Measurements from ENCODE around the gene TRIM6.

The TRIM6 gene

DNA sequence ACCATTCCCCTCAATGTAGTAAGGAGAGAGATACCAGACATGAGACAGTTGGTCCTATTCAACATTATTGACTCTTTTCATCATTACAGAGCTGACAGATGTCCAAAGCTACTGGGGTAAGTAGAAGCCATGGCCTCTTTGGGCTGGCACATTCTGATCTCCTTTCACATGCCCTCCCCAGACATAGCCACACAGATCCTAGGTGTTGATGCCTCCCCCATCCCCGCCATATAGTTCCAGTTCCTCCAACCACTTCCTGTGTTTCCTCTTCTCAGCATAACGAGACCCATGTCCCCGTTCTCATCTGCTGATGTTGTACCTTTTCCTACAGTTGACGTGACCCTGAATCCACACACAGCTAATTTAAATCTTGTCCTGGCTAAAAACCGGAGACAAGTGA is 14.0 kb downstream of the TRIM6 start:
- TF ChIP-seq, protein P1, sequence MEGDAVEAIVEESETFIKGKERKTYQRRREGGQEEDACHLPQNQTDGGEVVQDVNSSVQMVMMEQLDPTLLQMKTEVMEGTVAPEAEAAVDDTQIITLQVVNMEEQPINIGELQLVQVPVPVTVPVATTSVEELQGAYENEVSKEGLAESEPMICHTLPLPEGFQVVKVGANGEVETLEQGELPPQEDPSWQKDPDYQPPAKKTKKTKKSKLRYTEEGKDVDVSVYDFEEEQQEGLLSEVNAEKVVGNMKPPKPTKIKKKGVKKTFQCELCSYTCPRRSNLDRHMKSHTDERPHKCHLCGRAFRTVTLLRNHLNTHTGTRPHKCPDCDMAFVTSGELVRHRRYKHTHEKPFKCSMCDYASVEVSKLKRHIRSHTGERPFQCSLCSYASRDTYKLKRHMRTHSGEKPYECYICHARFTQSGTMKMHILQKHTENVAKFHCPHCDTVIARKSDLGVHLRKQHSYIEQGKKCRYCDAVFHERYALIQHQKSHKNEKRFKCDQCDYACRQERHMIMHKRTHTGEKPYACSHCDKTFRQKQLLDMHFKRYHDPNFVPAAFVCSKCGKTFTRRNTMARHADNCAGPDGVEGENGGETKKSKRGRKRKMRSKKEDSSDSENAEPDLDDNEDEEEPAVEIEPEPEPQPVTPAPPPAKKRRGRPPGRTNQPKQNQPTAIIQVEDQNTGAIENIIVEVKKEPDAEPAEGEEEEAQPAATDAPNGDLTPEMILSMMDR (IDR thresholded peaks at IDR 0.05), result no peak

DNA sequence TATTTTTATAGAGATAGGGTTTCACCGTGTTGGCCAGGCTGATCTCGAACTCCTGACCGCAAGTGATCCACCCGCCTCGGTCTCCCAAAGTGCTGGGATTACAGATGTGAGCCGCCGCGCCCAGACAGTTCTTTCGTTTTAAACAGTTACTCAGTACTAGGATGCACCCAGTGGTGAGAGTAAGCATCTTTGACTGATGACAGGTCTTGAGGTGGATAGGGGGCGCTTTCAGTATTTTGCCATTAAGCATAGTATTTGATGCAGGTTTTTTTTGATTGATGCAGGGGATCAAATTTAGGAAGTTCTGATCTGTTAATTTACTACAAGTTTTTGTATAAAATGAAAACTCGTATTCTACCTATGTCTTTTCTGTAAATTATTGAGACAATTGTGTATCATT is 15.2 kb downstream of the TRIM6 start:
- TF ChIP-seq, protein P1 (IDR thresholded peaks at IDR 0.05), result no peak

DNA sequence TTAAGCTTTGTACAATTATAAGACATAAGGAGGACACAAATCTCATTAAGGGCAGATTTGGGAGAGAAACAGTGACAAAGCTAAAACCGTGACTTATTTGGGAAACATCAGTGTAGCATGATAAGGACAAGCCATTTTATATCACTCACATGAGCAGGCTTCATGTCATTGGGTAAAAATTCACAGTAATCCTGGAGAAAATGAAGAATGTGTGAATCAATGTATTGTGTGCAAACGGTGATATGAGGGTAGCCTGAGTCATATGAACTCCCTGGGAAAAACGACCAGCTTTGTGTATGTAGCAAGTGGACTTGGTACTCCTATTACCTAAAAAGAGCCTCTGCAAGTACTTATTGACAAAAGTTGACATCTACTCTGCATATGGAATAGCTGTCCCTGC is 22.4 kb downstream of the TRIM6 start:
- TF ChIP-seq, protein P1 (IDR thresholded peaks at IDR 0.05), result no peak

DNA sequence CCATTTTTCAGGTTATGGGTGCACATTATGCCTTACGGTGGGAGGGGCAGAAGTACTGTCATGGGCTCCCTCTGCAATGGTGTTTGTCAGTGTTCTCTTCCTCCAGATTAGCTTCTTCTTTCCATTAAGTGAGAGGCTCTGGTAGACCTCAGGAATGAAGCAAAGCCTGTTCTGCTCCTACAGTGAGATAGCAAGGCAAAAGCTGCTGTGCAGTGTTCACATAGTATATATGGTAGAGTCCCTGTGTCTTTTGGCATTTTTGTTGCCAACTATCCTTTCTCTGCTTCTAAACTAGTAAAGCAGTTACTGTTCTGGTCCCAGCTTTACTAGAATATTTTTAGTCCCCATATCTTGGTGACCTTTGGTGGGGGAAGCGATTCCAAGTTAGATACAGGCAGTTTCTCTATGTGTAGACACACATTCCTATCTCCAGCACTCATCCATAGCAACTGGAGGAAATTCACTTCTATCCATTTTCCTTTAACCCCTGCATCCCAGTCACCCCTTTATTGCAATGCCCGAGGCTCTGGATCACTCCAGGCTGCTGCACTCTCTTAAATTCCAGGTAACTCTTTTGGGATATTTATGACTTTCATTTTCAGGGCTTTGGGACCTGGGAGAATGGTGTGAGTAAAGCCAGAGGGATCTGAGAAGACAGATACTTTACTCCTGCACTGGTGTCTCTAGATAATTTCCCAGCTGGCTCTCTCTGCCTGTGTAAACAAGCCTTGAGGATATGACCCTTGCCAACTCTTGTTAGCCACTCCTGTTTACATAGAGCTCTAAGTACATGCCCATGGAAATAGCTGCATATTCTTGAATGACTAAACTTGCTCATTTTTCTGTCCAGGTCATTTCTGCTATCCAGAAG is 24.4 kb downstream of the TRIM6 start:
- TF ChIP-seq, protein P1 (IDR thresholded peaks at IDR 0.05), result no peak

DNA sequence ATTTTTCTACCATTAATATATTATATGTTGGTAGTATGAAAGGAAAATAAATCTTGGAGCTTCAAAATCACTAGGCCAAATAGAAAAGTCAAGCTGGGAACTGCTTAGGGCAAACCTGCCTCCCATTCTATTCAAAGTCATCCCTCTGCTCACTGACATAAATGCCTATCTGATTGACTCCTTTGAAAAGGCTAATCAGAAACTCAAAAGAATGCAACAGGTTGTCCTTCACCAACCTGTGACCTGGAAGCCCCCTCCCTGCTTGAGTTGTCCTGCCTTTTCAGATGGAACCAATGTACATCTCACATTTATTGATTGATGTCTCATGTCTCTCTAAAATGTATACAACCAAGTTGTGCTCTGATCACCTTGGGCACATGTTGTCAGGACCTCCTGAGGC is 25.1 kb downstream of the TRIM6 start:
- TF ChIP-seq, protein P1 (IDR thresholded peaks at IDR 0.05), result no peak

DNA sequence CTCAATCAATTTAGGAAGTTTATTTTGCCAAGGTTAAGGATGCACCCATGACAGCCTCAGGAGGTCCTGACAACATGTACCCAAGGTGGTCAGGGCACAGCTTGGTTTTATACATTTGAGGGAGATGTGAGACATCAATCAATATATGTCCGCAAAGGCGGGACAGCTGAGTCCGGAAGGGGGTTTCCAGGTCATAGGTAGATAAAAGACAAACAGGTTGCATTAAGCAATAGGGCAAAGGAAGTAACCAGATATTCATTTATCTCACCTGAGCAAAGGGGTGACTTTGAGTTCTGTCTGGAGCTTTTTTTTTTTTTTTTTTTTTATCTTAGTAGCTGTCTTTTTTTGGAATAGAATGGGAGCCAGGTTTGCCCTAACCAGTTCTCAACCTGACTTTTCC is 26.4 kb downstream of the TRIM6 start:
- TF ChIP-seq, protein P1 (IDR thresholded peaks at IDR 0.05), result no peak

DNA sequence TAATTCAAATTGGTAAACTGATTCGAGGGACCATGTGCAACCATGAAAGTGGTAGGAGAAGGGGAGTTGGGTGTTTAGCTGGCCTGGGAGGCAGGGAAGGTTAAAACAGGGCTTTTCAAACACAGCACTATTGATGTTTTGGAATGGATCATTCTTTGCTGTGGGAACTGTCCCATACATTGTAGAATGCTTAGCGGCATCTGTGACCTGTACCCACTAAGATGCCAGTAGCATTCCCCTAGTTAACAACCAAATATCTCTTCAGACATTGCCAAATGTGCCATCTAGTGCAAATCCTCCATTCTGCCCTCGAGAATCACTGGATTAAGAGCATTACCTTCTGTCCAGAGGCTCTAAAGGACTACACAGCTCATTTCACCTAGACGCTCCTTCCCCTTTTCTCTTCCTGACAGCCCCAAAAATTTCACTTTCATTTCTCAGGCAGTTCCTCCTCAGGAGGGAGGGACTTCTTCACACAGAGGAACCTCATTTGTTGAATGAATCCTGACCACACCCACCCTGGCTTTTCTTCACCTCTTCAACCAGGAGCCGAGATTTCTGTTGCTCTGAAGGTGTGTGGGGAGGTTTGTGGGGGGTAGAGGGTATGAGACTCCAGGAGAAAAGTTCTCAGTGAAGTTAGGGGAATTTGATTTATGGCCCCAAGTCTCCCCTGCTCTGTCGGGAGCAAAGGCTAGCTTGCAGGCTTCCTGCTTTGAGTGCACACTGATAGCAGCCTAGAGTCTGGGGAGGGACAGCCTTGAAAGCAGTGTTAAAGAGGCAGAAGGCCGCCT is 28.2 kb downstream of the TRIM6 start, which contains the start of gene TRIM34:
TSS of gene TRIM34 (plus strand) at position 513 of the 791 bp plus-strand sequence. CDS start 7,331 bp downstream, outside the sequence.
- TF ChIP-seq, protein P1 (IDR thresholded peaks at IDR 0.05), result no peak

Measured in LNCAP (cell line).